Stimulated activated naive CD8-positive, alpha-beta T cell treated with anti-CD3 and anti-CD28 coated beads, Interleukin-15, Interleukin-2, amounts not matched to agents 100 ng/mL and 50 ng/mL, for 24 hours (primary cell): Measurements from ENCODE around the gene THBS1.

Experiments
- H3K27ac Mint-ChIP-seq: one replicate; pipeline ENCODE4 v1.8.0; 2021; ENCODE audit warnings: mild to moderate bottlenecking, mixed read lengths
- H3K27me3 Mint-ChIP-seq: one replicate; pipeline ENCODE4 v1.8.0; 2021; ENCODE audit warnings: mixed read lengths
- H3K36me3 Mint-ChIP-seq: one replicate; pipeline ENCODE4 v1.8.0; 2021; ENCODE audit warnings: low read depth, mixed read lengths
- H3K4me1 Mint-ChIP-seq: one replicate; pipeline ENCODE4 v1.8.0; 2021; ENCODE audit warnings: low read depth, mixed read lengths
- H3K4me3 Mint-ChIP-seq: one replicate; pipeline ENCODE4 v1.8.0; 2021; ENCODE audit warnings: mild to moderate bottlenecking, mixed read lengths
- H3K9me3 Mint-ChIP-seq: one replicate; pipeline ENCODE4 v1.8.0; 2021; ENCODE audit warnings: mixed read lengths

The THBS1 gene

DNA sequence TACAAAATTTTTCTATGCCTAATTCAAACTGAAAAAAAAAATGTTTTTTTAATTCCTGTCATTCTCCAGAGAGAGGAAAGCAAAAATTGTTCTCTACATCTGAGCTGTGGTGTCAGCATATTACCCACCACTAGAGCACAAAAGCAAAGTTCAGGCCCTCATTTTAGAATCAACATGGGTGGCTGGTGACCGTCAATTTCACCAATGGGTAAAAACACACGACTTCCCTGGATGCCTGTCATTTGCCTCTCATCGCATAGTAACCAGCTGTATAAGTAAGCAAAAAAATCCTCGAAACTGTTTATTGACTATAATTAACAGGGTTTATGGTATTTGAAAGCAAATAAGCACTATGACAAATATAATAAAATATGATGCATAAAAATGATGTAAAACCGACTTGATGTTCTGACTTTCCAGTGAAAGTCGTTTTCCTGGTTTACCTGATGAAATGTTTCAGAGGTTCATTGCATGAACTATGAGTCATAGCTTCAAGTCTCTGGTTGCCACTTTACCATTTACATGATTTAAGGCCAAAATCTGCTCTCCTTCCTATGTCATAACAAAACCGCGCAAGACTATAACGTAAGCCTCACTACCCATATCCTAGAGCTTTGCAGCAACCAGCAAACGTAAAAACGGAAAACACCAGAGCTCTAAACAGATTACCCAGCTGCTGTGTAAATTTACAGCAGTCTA is 60.5 kb downstream of the THBS1 start:
- Mint-ChIP-seq H3K4me1 (peaks cover 49% of the 10 kb centered on the region), H3K27ac (peak overlapping the region; percentile 61), H3K36me3 (no peaks in the 10 kb centered on the region), H3K4me3 (peak overlapping the region; percentile 14), H3K9me3 (peaks cover 5% of the 10 kb centered on the region), H3K27me3 (peaks cover 9% of the 10 kb centered on the region)

DNA sequence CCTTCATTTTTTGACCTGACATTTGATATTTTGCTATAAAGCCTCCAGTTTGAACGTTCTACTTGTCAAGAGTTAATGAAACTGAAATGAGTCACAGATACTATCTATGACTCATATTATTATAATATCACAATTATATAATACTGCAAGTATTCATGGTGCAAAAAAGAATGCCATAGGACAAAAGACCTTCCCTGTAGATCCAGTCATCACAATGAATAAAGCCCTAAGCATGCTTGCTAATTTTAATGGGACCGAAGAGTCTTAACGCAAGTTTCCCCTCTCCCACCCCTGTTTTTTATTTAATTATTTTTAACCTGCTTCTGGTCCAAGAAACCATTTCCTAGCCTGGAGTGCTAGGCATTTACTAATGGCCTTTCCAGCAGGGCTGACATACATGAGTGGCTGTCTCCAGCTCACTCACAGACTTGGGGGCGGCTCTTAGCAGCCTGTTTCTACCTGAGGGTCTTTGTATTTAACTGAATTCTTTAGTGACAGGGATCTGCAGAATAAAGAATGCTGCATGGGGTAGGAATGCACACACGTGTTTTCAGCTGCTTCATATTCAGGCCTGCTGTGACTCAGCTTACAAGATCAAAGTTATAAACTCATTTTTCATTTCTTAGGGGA is 61.2 kb downstream of the THBS1 start:
- Mint-ChIP-seq H3K9me3 (peaks cover 5% of the 10 kb centered on the region), H3K4me3 (no peak overlapping the region), H3K27ac (no peak overlapping the region), H3K36me3 (no peaks in the 10 kb centered on the region), H3K27me3 (peaks cover 9% of the 10 kb centered on the region), H3K4me1 (peaks cover 49% of the 10 kb centered on the region)

DNA sequence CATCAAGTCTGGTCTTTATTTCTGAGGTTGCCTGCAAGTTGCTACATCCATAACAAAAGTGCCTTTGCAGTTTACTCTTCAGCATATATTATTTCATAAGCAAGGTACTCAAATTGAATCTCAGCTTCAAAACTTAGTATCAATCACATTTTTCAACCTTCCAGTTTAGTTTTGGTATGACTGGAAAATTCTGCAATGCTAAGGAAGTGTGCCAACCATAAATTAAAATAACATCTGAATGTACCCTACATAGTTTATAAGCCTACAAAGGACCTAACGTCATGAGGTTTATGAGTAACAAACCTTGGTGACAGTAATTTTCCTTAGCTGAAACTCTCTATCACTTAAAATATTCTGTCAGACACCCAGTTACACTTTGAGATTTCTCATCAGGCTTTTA is 62.8 kb downstream of the THBS1 start:
- Mint-ChIP-seq H3K9me3 (peaks cover 5% of the 10 kb centered on the region), H3K4me3 (peak overlapping the region; percentile 28), H3K36me3 (no peaks in the 10 kb centered on the region), H3K27me3 (peaks cover 4% of the 10 kb centered on the region), H3K27ac (peak overlapping the region; percentile 52), H3K4me1 (peaks cover 49% of the 10 kb centered on the region)

DNA sequence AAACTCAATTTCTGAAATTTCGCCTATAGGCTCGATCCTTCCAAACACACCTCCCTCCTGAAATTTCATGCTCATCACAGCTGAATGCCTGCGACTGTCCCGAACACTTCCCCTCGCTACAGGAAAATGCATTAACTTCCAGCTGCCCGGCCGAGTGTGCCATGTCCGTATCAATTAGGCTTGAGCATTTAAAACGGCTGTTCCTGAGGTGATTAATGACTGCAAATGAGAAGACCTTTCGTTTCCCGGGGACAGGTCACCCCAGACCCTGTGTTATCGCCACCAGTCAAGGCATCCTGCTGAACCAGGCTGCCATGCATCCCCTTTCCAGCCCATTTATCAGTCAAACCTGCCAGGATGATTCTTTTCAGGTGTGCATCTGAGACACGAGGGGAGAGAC is 63.3 kb downstream of the THBS1 start:
- Mint-ChIP-seq H3K36me3 (no peaks in the 10 kb centered on the region), H3K4me1 (peaks cover 49% of the 10 kb centered on the region), H3K27me3 (peaks cover 4% of the 10 kb centered on the region), H3K9me3 (peaks cover 5% of the 10 kb centered on the region), H3K4me3 (no peak overlapping the region), H3K27ac (peak overlapping the region; percentile 52)

DNA sequence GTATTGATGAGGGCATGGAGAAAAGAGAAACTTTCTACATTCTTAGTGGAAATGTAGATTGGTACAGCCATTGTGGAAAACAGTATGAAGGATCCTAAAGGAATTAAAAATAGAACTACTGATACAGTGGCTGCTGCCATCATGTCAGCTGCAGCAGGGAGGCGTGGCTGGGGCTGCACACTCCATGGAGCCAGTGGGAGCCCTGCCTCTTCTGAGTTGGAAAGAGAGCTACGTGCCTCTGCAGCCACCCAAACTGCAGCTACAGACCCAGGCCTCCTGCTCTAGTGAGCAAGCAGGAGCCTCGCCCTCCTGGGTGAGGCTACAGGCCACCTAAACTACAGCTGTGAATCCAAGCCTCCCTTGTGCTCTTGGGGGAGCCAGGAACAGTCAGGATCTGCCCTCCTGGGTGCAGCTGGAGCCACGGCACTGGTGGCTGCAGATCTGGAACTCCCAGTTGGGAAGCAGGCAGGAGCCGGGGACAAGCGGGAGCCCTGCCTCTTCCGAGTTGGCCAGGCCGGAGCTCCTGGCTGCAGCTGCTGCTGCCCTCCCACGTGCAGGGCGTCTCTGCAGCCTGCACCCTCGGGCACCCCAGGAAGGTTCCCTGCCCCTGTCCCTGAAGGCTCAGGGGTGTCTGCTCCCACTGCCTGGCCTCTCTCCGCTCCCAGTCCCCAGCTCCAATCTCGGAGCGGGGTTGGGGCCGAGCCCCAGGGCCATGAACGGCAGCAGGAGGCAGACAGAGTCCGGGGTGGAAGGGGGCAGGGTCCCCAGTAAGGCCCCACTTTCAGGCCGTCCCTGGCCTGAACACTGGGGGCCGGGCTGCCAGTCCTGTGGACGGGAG is 64.5 kb downstream of the THBS1 start:
- Mint-ChIP-seq H3K9me3 (peaks cover 5% of the 10 kb centered on the region), H3K4me1 (peaks cover 43% of the 10 kb centered on the region), H3K4me3 (no peak overlapping the region), H3K27ac (no peak overlapping the region), H3K27me3 (peaks cover 4% of the 10 kb centered on the region), H3K36me3 (no peaks in the 10 kb centered on the region)

DNA sequence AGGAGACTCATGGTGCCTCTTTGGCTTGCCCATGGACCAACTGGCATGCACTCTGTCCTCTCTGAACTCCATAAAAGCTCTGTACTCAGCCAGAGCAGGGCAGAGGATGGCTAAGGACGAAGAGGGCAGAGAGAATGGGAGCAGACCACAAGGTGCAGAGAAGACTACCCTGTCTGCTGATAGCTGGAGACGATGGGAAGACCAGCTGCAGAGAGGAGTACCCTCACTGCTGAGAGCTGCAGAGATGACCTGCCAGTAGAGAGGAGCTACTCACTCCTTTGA is 65.0 kb downstream of the THBS1 start:
- H3K9me3 Mint-ChIP-seq, result peaks cover 5% of the 10 kb centered on the region
- H3K27ac Mint-ChIP-seq, result no peak overlapping the region
- H3K4me3 Mint-ChIP-seq, result no peak overlapping the region
- no peaks in the 10 kb centered on the region for H3K36me3 Mint-ChIP-seq
- H3K4me1 Mint-ChIP-seq, result peaks cover 37% of the 10 kb centered on the region
- peaks cover 4% of the 10 kb centered on the region for H3K27me3 Mint-ChIP-seq

DNA sequence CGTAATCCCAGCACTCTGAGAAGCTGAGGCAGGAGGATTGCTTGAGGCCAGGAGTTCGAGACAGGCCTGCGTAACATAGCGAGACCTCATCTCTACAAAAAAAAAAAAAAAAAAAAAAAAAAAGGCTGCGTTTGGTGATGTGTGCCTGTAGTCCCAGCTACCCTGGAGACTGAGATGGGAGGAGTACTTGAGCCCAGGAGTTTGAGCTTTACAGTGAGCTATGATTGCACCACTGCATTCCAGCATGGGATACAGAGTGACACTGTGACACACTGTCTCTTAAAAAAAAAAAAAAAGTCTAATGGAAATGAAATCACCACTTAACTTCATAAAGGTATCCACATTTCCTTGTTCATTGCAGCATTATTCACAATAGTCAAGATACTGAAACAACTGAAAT is 65.5 kb downstream of the THBS1 start:
- Mint-ChIP-seq H3K4me3 (no peak overlapping the region), H3K27me3 (peaks cover 4% of the 10 kb centered on the region), H3K36me3 (no peaks in the 10 kb centered on the region), H3K27ac (no peak overlapping the region), H3K9me3 (peaks cover 3% of the 10 kb centered on the region), H3K4me1 (peaks cover 32% of the 10 kb centered on the region)
